GM12875 (cell line): ENCODE data around the gene AOX1.
"Not testable (repeated sequence)": the region's sequence is repeated elsewhere in the genome, so short reads cannot be mapped to it uniquely, and the experiment has no call there.

Experiments
- H3K4me3 ChIP-seq: one replicate; pipeline ENCODE4 v1.5.1; 2011; ENCODE audit warnings: low read depth, low read length, control low read depth
- CTCF ChIP-seq: IDR thresholded peaks from 2 replicates; pipeline ENCODE4 v1.5.1; 2011; ENCODE audit warnings: low read depth, mild to moderate bottlenecking, control low read depth, inconsistent platforms, low read length, moderate library complexity, borderline replicate concordance; ENCODE audit not compliant: insufficient read depth

Gene AOX1

GRCh38 chr2:200625958-200626363 is 40.1 kb downstream of the AOX1 start:
- H3K4me3 ChIP-seq, result no peak overlapping the region
- TF ChIP-seq CTCF, result no peak

GRCh38 chr2:200627110-200627770 is 41.4 kb downstream of the AOX1 start:
- TF ChIP-seq CTCF, result no peak
- no peak overlapping the region for H3K4me3 ChIP-seq

GRCh38 chr2:200628461-200628860 is 42.6 kb downstream of the AOX1 start:
- H3K4me3 ChIP-seq, result not testable (repeated sequence)

- no peak for TF ChIP-seq CTCF
- no peak overlapping the region for H3K4me3 ChIP-seq
Measured at GRCh38 chr2:200631287-200631686, 45.5 kb downstream of the AOX1 start.

GRCh38 chr2:200634231-200634964 is 48.6 kb downstream of the AOX1 start:
- no peak for TF ChIP-seq CTCF
- no peak overlapping the region for H3K4me3 ChIP-seq

- no peak for TF ChIP-seq CTCF
- no peak overlapping the region for H3K4me3 ChIP-seq
Measured at GRCh38 chr2:200635251-200635650, 49.4 kb downstream of the AOX1 start.

GRCh38 chr2:200637901-200638300 is 52.1 kb downstream of the AOX1 start:
- TF ChIP-seq CTCF, result no peak
- no peak overlapping the region for H3K4me3 ChIP-seq
